Upper lobe of left lung (tissue), 4 donors: ENCODE data around the gene NCK2.

Experiments used
- CTCF ChIP-seq, 6 experiments: fragments of 450-650 bp in 4 of 6; fragments of 200-600 bp in 2 of 6; sonication (generic) in 2 of 6; IDR thresholded peaks; one replicate each; pipeline ENCODE4 v1.5.1; 2016 to 2019; ENCODE audit warnings: antibody characterized with exemption in 6 of 6
- POLR2A ChIP-seq, 4 donors: fragments of 450-650 bp; IDR thresholded peaks; one replicate each; pipeline ENCODE4 v1.5.1; 2016 to 2017; ENCODE audit warnings: antibody characterized with exemption in 4 of 4, mild to moderate bottlenecking in 2 of 4
- POLR2AphosphoS5 ChIP-seq, 2 donors: sonication (generic); formaldehyde crosslinking; IDR thresholded peaks; one replicate each; pipeline ENCODE4 v1.5.1; 2017; ENCODE audit warnings: antibody characterized with exemption in 2 of 2

- TF ChIP-seq POLR2AphosphoS5 (IDR thresholded peaks at IDR 0.05) (no peak), CTCF (IDR thresholded peaks at IDR 0.05) (no peak), POLR2A (IDR thresholded peaks at IDR 0.05) (no peak)
These were observed 17.3 kb downstream of the NCK2 start for GRCh38 chr2:105761931-105762515.
